ENCODE results near the gene MPO. TPM values are rescaled to one million over a fixed set of nuclear protein-coding genes. Genes with fewer than 3 reads are reported as not detected.

MPO gene
- total RNA-seq, 4 donors from 2014 or later = 1.7 TPM; not detected in 3

- Histone ChIP-seq H3K4me1 (no peaks in the 10 kb centered on the region), H3K4me3 (no peak overlapping the region), H3K9me3 (no peaks in the 10 kb centered on the region), H3K27me3 (peaks cover 0 to 4% of the 10 kb centered on the region in 2 donors), H3K36me3 (no peaks in the 10 kb centered on the region), H3K27ac (no peak overlapping the region)
- no peak for DNase-seq
- TF ChIP-seq, protein P1, sequence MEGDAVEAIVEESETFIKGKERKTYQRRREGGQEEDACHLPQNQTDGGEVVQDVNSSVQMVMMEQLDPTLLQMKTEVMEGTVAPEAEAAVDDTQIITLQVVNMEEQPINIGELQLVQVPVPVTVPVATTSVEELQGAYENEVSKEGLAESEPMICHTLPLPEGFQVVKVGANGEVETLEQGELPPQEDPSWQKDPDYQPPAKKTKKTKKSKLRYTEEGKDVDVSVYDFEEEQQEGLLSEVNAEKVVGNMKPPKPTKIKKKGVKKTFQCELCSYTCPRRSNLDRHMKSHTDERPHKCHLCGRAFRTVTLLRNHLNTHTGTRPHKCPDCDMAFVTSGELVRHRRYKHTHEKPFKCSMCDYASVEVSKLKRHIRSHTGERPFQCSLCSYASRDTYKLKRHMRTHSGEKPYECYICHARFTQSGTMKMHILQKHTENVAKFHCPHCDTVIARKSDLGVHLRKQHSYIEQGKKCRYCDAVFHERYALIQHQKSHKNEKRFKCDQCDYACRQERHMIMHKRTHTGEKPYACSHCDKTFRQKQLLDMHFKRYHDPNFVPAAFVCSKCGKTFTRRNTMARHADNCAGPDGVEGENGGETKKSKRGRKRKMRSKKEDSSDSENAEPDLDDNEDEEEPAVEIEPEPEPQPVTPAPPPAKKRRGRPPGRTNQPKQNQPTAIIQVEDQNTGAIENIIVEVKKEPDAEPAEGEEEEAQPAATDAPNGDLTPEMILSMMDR (IDR thresholded peaks at IDR 0.05) = no peak
- TF ChIP-seq POLR2A (IDR thresholded peaks at IDR 0.05) = no peak
Measured at GRCh38 chr17:58284613-58285421, 4.1 kb upstream of the MPO start.

- TF ChIP-seq POLR2A (IDR thresholded peaks at IDR 0.05) = no peak
- TF ChIP-seq, protein P1 (IDR thresholded peaks at IDR 0.05) = no peak
- no peak for DNase-seq
- Histone ChIP-seq H3K9me3 (no peaks in the 10 kb centered on the region), H3K4me3 (no peak overlapping the region), H3K36me3 (no peaks in the 10 kb centered on the region), H3K27me3 (peaks cover 0 to 4% of the 10 kb centered on the region in 2 donors), H3K27ac (no peak overlapping the region), H3K4me1 (peaks cover 0 to 6% (median 0%) of the 10 kb centered on the region in 4 donors)
Measured at GRCh38 chr17:58283674-58284612, 3.2 kb upstream of the MPO start.

GRCh38 chr17:58282442-58282841, 1.7 kb upstream of the MPO start:
- H3K4me1 ChIP-seq = peaks cover 0 to 14% (median 0%) of the 10 kb centered on the region in 4 donors
- no peak overlapping the region for H3K27ac ChIP-seq
- DNase-seq = no peak
- no peak overlapping the region for H3K4me3 ChIP-seq
- no peaks in the 10 kb centered on the region for H3K9me3 ChIP-seq
- TF ChIP-seq, protein P1 (IDR thresholded peaks at IDR 0.05) = no peak
- no peak for TF ChIP-seq POLR2A (IDR thresholded peaks at IDR 0.05)
- peaks cover 0 to under 1% of the 10 kb centered on the region in 2 donors for H3K27me3 ChIP-seq
- no peaks in the 10 kb centered on the region for H3K36me3 ChIP-seq

GRCh38 chr17:58281511-58282011, 826 bp upstream of the MPO start:
- H3K36me3 ChIP-seq = no peaks in the 10 kb centered on the region
- H3K4me3 ChIP-seq = no peak overlapping the region
- no peaks in the 10 kb centered on the region for H3K27me3 ChIP-seq
- DNase-seq = no peak
- TF ChIP-seq, protein P1 (IDR thresholded peaks at IDR 0.05) = no peak
- no peak for TF ChIP-seq POLR2A (IDR thresholded peaks at IDR 0.05)
- H3K9me3 ChIP-seq = no peaks in the 10 kb centered on the region
- peaks cover 0 to 14% (median 0%) of the 10 kb centered on the region in 4 donors for H3K4me1 ChIP-seq
- H3K27ac ChIP-seq = no peak overlapping the region

DNA sequence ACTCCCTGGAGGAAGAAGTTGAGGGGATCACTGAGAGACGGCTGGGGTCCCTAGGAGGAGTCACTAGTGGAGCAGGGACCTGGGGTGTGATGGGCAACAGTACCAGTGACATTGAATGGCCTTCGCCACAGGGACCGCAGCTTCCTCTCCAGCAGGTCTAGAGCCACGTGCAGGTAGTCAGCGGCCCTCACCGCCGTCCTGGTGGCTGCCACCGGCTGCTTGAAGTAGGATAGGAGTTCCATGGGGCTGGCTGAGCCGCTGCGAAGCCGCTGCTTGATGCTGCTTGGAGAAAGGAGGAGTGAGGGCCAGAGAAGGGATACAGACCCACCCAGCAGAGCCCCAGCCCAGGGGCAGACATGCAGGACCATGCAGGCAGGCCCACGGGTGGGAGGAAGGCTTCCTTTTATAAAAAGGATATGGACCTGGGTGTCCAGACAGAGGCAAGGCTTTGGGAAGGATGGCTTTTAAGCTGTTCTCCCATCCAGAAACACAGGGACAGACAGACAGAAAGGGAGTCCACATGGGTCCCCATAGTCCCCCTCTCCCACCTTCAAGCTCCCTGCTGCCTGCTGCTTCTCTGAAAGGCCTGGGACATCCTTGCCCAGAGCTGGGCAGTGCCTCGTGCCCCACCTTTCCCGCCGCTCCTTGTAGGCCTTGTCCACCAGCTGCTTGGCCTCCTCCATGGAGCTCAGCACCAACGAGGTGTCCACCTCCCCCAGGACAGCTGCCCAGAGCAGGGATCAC, 827 bp downstream of the MPO start:
- H3K27me3 ChIP-seq = no peaks in the 10 kb centered on the region

More for the DNA sequence above, 827 bp downstream of the MPO start:
- TF ChIP-seq POLR2A (IDR thresholded peaks at IDR 0.05) = no peak
- TF ChIP-seq, protein P1 (IDR thresholded peaks at IDR 0.05) = no peak
- DNase-seq = no peak
- H3K4me3 ChIP-seq = no peak overlapping the region
- no peaks in the 10 kb centered on the region for H3K36me3 ChIP-seq
- no peak overlapping the region for H3K27ac ChIP-seq
- peaks cover 0 to 14% (median 0%) of the 10 kb centered on the region in 4 donors for H3K4me1 ChIP-seq
- no peaks in the 10 kb centered on the region for H3K9me3 ChIP-seq

Measured in Peyer's patch (tissue), 4 donors.